Neural cell (in vitro differentiated cells): ENCODE data around the gene MAST4. TPM values are rescaled to one million over a fixed set of nuclear protein-coding genes. Genes with fewer than 3 reads are reported as not detected.

Experiments used
- H2AFZ ChIP-seq: fragments of 200-600, 300-800 bp; sonication (generic), shearing (Covaris generic); 2 replicates; pipeline ENCODE4 v1.6.0; 2014; ENCODE audit warnings: low read depth, mild to moderate bottlenecking, antibody characterized with exemption, low read length, moderate library complexity
- H3F3A ChIP-seq: fragments of 200-600 bp; shearing (Covaris generic); 2 replicates; pipeline ENCODE4 v1.6.1; 2016; ENCODE audit warnings: mild to moderate bottlenecking, moderate library complexity, mixed read lengths, antibody characterized with exemption, low read length; ENCODE audit not compliant: insufficient read depth, poor library complexity, severe bottlenecking
- H3K27ac ChIP-seq: fragments of 200-600, 300-800 bp; sonication (generic), shearing (Covaris generic); 2 replicates; pipeline ENCODE4 v1.5.1; 2014; ENCODE audit warnings: mild to moderate bottlenecking, low read length, moderate library complexity
- H3K27me3 ChIP-seq: fragments of 300-800, 200-600 bp; sonication (generic), shearing (Covaris generic); 2 replicates; pipeline ENCODE4 v1.6.0; 2014; ENCODE audit warnings: mild to moderate bottlenecking, low read depth, low read length, moderate library complexity; ENCODE audit not compliant: insufficient read depth
- H3K36me3 ChIP-seq: fragments of 300-800, 200-600 bp; sonication (generic), shearing (Covaris generic); 2 replicates; pipeline ENCODE4 v1.5.1; 2014; ENCODE audit warnings: mild to moderate bottlenecking, antibody characterized with exemption, low read length, moderate library complexity; ENCODE audit not compliant: insufficient read depth
- H3K4me2 ChIP-seq: fragments of 300-800, 200-600 bp; sonication (generic), shearing (Covaris generic); 2 replicates; pipeline ENCODE4 v1.6.0; 2014; ENCODE audit warnings: mild to moderate bottlenecking, low read length
- H3K4me3 ChIP-seq: fragments of 300-800, 200-600 bp; sonication (generic), shearing (Covaris generic); 2 replicates; pipeline ENCODE4 v1.5.1; 2014; ENCODE audit warnings: mild to moderate bottlenecking, low read length, moderate library complexity
- H3K79me2 ChIP-seq: fragments of 200-600 bp; shearing (Covaris generic); replicated peaks from 2 replicates; pipeline ENCODE4 v1.6.0; 2014; ENCODE audit warnings: mild to moderate bottlenecking, low read length, moderate library complexity; ENCODE audit not compliant: insufficient read depth
- H3K9ac ChIP-seq: fragments of 300-800, 200-600 bp; sonication (generic), shearing (Covaris generic); 2 replicates; pipeline ENCODE4 v1.6.1; 2016; ENCODE audit warnings: mild to moderate bottlenecking, low read length, mixed read lengths
- H3K9me2 ChIP-seq: fragments of 200-600 bp; shearing (Covaris generic); 2 replicates; pipeline ENCODE4 v1.6.1; 2016; ENCODE audit warnings: mild to moderate bottlenecking, low read length, mixed read lengths; ENCODE audit not compliant: insufficient read depth
- H3K9me3 ChIP-seq: fragments of 200-600, 300-800 bp; sonication (generic), shearing (Covaris generic); 2 replicates; pipeline ENCODE4 v1.6.1; 2016; ENCODE audit warnings: mild to moderate bottlenecking, mixed run types, low read length, moderate library complexity, mixed read lengths
- H4K20me1 ChIP-seq: fragments of 200-600 bp; shearing (Covaris generic); 2 replicates; pipeline ENCODE4 v1.6.1; 2016; ENCODE audit warnings: mild to moderate bottlenecking, mixed run types; ENCODE audit not compliant: insufficient read depth
- EP300 ChIP-seq: fragments of 450-650 bp; conservative IDR thresholded peaks from 2 replicates; pipeline ENCODE4 v1.6.1; 2014; ENCODE audit warnings: antibody characterized with exemption, mild to moderate bottlenecking, moderate library complexity; ENCODE audit not compliant: poor library complexity, severe bottlenecking
- EZH2 ChIP-seq: fragments of 200-600, 300-800 bp; shearing (Covaris generic), sonication (generic); IDR thresholded peaks from 2 replicates; pipeline ENCODE4 v1.6.1; 2014; ENCODE audit warnings: antibody characterized with exemption, low read length, borderline replicate concordance, mild to moderate bottlenecking; ENCODE audit not compliant: insufficient read depth, poor library complexity, severe bottlenecking
- MXI1 ChIP-seq: fragments of 450-650 bp; conservative IDR thresholded peaks from 2 replicates; pipeline ENCODE4 v1.6.1; 2014; ENCODE audit warnings: antibody characterized with exemption, mild to moderate bottlenecking; ENCODE audit not compliant: poor library complexity, severe bottlenecking
- POLR2AphosphoS5 ChIP-seq: IDR thresholded peaks from 2 replicates; pipeline ENCODE4 v1.6.1; 2012
- RAD21 ChIP-seq: fragments of 450-650 bp; conservative IDR thresholded peaks from 2 replicates; pipeline ENCODE4 v1.6.1; 2014; ENCODE audit warnings: antibody characterized with exemption, mild to moderate bottlenecking, moderate library complexity
- SMC3 ChIP-seq: fragments of 450-650 bp; conservative IDR thresholded peaks from 2 replicates; pipeline ENCODE4 v1.6.1; 2014; ENCODE audit warnings: antibody characterized with exemption, mild to moderate bottlenecking, moderate library complexity; ENCODE audit not compliant: poor library complexity
- TAF1 ChIP-seq: IDR thresholded peaks from 2 replicates; pipeline ENCODE4 v1.6.1; 2012; ENCODE audit warnings: low read depth
- polyA plus RNA-seq: library from polyadenylated mRNA; depleted of rRNA; stranded (reverse); fragments of >200 nt; gene quantifications from 2 replicates; pipeline ENCODE4 v1.2.3, GENCODE V29; 2014
- TF ChIP-seq, protein P1 (sequence below): fragments of 450-650 bp; IDR thresholded peaks from 2 replicates; pipeline ENCODE4 v1.5.1; 2014; ENCODE audit warnings: antibody characterized with exemption, mild to moderate bottlenecking, moderate library complexity; ENCODE audit not compliant: poor library complexity, severe bottlenecking
- TF ChIP-seq, protein P2 (sequence below): IDR thresholded peaks from 2 replicates; pipeline ENCODE4 v1.6.1; 2012; ENCODE audit warnings: borderline replicate concordance

MAST4 gene
- polyA plus RNA-seq, 1 donor from 2014 or later, result 2.3 TPM

DNA sequence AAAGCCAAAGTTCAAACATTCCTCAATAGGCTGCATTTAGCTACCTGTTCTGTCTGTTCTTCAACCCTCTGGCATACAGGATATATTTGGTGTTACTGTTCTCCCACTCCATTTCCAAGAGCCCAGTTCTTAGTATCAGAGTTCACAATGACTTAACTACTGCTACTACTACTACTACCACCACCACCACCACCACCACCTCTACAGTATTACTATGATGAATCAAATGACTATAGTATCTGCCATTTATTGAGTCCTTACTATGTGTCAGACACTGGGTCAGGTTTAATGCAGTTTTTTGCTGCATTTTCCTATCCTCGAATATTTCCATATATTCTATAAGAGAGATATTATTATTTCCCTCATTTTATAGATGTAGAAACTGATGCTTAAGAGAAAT, 601.3 kb downstream of the MAST4 start:
- H3K9me3 ChIP-seq, result peaks cover 3% of the 10 kb centered on the region
- H3K9ac ChIP-seq, result no peak overlapping the region
- H2AFZ ChIP-seq, result no peak overlapping the region
- H3K4me3 ChIP-seq, result no peak overlapping the region
- H3F3A ChIP-seq, result no peaks in the 10 kb centered on the region
- H3K79me2 ChIP-seq, result no peaks in the 10 kb centered on the region
- H3K4me2 ChIP-seq, result no peak overlapping the region
- H3K9me2 ChIP-seq, result no peaks in the 10 kb centered on the region
- H3K36me3 ChIP-seq, result no peaks in the 10 kb centered on the region
- TF ChIP-seq TAF1 (no peak), EZH2 (no peak), SMC3 (no peak), EP300 (no peak), RAD21 (no peak), POLR2AphosphoS5 (no peak), MXI1 (no peak)
- TF ChIP-seq, protein P1, sequence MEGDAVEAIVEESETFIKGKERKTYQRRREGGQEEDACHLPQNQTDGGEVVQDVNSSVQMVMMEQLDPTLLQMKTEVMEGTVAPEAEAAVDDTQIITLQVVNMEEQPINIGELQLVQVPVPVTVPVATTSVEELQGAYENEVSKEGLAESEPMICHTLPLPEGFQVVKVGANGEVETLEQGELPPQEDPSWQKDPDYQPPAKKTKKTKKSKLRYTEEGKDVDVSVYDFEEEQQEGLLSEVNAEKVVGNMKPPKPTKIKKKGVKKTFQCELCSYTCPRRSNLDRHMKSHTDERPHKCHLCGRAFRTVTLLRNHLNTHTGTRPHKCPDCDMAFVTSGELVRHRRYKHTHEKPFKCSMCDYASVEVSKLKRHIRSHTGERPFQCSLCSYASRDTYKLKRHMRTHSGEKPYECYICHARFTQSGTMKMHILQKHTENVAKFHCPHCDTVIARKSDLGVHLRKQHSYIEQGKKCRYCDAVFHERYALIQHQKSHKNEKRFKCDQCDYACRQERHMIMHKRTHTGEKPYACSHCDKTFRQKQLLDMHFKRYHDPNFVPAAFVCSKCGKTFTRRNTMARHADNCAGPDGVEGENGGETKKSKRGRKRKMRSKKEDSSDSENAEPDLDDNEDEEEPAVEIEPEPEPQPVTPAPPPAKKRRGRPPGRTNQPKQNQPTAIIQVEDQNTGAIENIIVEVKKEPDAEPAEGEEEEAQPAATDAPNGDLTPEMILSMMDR, result no peak
- TF ChIP-seq, protein P2, sequence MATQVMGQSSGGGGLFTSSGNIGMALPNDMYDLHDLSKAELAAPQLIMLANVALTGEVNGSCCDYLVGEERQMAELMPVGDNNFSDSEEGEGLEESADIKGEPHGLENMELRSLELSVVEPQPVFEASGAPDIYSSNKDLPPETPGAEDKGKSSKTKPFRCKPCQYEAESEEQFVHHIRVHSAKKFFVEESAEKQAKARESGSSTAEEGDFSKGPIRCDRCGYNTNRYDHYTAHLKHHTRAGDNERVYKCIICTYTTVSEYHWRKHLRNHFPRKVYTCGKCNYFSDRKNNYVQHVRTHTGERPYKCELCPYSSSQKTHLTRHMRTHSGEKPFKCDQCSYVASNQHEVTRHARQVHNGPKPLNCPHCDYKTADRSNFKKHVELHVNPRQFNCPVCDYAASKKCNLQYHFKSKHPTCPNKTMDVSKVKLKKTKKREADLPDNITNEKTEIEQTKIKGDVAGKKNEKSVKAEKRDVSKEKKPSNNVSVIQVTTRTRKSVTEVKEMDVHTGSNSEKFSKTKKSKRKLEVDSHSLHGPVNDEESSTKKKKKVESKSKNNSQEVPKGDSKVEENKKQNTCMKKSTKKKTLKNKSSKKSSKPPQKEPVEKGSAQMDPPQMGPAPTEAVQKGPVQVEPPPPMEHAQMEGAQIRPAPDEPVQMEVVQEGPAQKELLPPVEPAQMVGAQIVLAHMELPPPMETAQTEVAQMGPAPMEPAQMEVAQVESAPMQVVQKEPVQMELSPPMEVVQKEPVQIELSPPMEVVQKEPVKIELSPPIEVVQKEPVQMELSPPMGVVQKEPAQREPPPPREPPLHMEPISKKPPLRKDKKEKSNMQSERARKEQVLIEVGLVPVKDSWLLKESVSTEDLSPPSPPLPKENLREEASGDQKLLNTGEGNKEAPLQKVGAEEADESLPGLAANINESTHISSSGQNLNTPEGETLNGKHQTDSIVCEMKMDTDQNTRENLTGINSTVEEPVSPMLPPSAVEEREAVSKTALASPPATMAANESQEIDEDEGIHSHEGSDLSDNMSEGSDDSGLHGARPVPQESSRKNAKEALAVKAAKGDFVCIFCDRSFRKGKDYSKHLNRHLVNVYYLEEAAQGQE, result no peak
- no peaks in the 10 kb centered on the region for H4K20me1 ChIP-seq
- H3K27ac ChIP-seq, result no peak overlapping the region
- no peaks in the 10 kb centered on the region for H3K27me3 ChIP-seq

DNA sequence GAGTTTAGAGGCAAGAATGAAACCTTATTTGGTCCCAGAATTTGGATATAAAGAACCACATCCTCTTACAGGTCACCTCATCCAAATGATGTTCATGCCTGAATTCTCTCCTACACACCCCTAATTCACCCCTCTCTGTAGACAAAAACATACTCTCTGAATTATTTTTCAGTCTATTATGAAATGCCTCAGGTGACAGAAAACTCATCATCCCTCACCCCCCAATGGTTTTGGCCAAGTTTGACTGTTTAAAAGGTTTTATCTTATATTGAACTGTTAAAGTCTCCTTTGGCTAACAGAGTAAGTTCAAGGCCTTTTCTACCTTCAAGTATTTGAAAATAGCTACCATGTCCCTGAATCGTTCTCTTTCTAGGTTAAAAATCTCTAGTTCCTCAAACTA, 602.7 kb downstream of the MAST4 start:
- Histone ChIP-seq H3K27ac (no peak overlapping the region), H3K9me2 (no peaks in the 10 kb centered on the region), H3K9me3 (peaks cover 3% of the 10 kb centered on the region), H3F3A (no peaks in the 10 kb centered on the region), H3K36me3 (no peaks in the 10 kb centered on the region), H4K20me1 (no peaks in the 10 kb centered on the region), H3K9ac (no peak overlapping the region), H3K27me3 (no peaks in the 10 kb centered on the region), H3K4me2 (no peak overlapping the region), H2AFZ (no peak overlapping the region), H3K4me3 (no peak overlapping the region), H3K79me2 (no peaks in the 10 kb centered on the region)
- TF ChIP-seq TAF1 (no peak), SMC3 (no peak), MXI1 (no peak), POLR2AphosphoS5 (no peak), EP300 (no peak), RAD21 (no peak), EZH2 (no peak)
- TF ChIP-seq, protein P2, result no peak
- TF ChIP-seq, protein P1, result no peak
